Hepatic stellate cell (primary cell): ENCODE data around the gene ZMAT5.

Experiments
- DNase-seq: peaks from one replicate; pipeline ENCODE4 v3.0.0; 2011; ENCODE audit warnings: low spot score

Gene ZMAT5

GRCh38 chr22:29683536-29683935 lies 83.3 kb downstream of the ZMAT5 start:
- DNase-seq: no peak
